ENCODE measurements around the gene TAF4.

The TAF4 gene

GRCh38 chr20:62051144-62051543 lies 14.5 kb downstream of the TAF4 start:
- Histone ChIP-seq H3K9me3 (ENCODE audit: control insufficient read depth, insufficient read depth, low read length) (no peaks in the 10 kb centered on the region), H3K27me3 (ENCODE audit: control insufficient read depth, insufficient read depth, low read length) (no peaks in the 10 kb centered on the region), H3K4me3 (ENCODE audit: low read length) (no peak overlapping the region), H3K4me1 (ENCODE audit: control insufficient read depth, insufficient read depth, low read length) (peaks cover 6% of the 10 kb centered on the region), H3K27ac (ENCODE audit: low read length) (no peak overlapping the region), H3K36me3 (ENCODE audit: control insufficient read depth, insufficient read depth, low read length) (no peaks in the 10 kb centered on the region)
- no CpG with 5 or more reads among the region's 16 CpGs for WGBS (ENCODE audit: insufficient coverage, insufficient read length)
- no peak for DNase-seq (ENCODE audit: low read depth, low spot score)

- no peaks in the 10 kb centered on the region for H3K36me3 ChIP-seq (ENCODE audit: control insufficient read depth, insufficient read depth, low read length)
- no peaks in the 10 kb centered on the region for H3K9me3 ChIP-seq (ENCODE audit: control insufficient read depth, insufficient read depth, low read length)
- no peak overlapping the region for H3K4me3 ChIP-seq (ENCODE audit: low read length)
- DNase-seq (ENCODE audit: low read depth, low spot score) = no peak
- WGBS (ENCODE audit: insufficient coverage, insufficient read length) = no CpG with 5 or more reads among the region's 18 CpGs
- H3K27me3 ChIP-seq (ENCODE audit: control insufficient read depth, insufficient read depth, low read length) = no peaks in the 10 kb centered on the region
- H3K4me1 ChIP-seq (ENCODE audit: control insufficient read depth, insufficient read depth, low read length) = peaks cover 6% of the 10 kb centered on the region
- no peak overlapping the region for H3K27ac ChIP-seq (ENCODE audit: low read length)
Observed at GRCh38 chr20:62050166-62051120, 15.2 kb downstream of the TAF4 start.

- peaks cover 6% of the 10 kb centered on the region for H3K4me1 ChIP-seq (ENCODE audit: control insufficient read depth, insufficient read depth, low read length)
- H3K36me3 ChIP-seq (ENCODE audit: control insufficient read depth, insufficient read depth, low read length) = no peaks in the 10 kb centered on the region
- no CpG with 5 or more reads among the region's 22 CpGs for WGBS (ENCODE audit: insufficient coverage, insufficient read length)
- H3K9me3 ChIP-seq (ENCODE audit: control insufficient read depth, insufficient read depth, low read length) = no peaks in the 10 kb centered on the region
- no peak overlapping the region for H3K27ac ChIP-seq (ENCODE audit: low read length)
- no peaks in the 10 kb centered on the region for H3K27me3 ChIP-seq (ENCODE audit: control insufficient read depth, insufficient read depth, low read length)
- no peak for DNase-seq (ENCODE audit: low read depth, low spot score)
- no peak overlapping the region for H3K4me3 ChIP-seq (ENCODE audit: low read length)
Observed at GRCh38 chr20:62049342-62050165, 16.1 kb downstream of the TAF4 start.

GRCh38 chr20:62048821-62049291 lies 16.8 kb downstream of the TAF4 start:
- Histone ChIP-seq H3K4me3 (ENCODE audit: low read length) (no peak overlapping the region), H3K36me3 (ENCODE audit: control insufficient read depth, insufficient read depth, low read length) (no peaks in the 10 kb centered on the region), H3K27me3 (ENCODE audit: control insufficient read depth, insufficient read depth, low read length) (no peaks in the 10 kb centered on the region), H3K4me1 (ENCODE audit: control insufficient read depth, insufficient read depth, low read length) (peaks cover 6% of the 10 kb centered on the region), H3K27ac (ENCODE audit: low read length) (no peak overlapping the region), H3K9me3 (ENCODE audit: control insufficient read depth, insufficient read depth, low read length) (no peaks in the 10 kb centered on the region)
- no peak for DNase-seq (ENCODE audit: low read depth, low spot score)
- WGBS (ENCODE audit: insufficient coverage, insufficient read length) = no CpG with 5 or more reads among the region's 18 CpGs

GRCh38 chr20:62048346-62048761 lies 17.3 kb downstream of the TAF4 start:
- Histone ChIP-seq H3K9me3 (ENCODE audit: control insufficient read depth, insufficient read depth, low read length) (no peaks in the 10 kb centered on the region), H3K4me1 (ENCODE audit: control insufficient read depth, insufficient read depth, low read length) (peaks cover 6% of the 10 kb centered on the region), H3K4me3 (ENCODE audit: low read length) (no peak overlapping the region), H3K27ac (ENCODE audit: low read length) (no peak overlapping the region), H3K36me3 (ENCODE audit: control insufficient read depth, insufficient read depth, low read length) (no peaks in the 10 kb centered on the region), H3K27me3 (ENCODE audit: control insufficient read depth, insufficient read depth, low read length) (no peaks in the 10 kb centered on the region)
- WGBS (ENCODE audit: insufficient coverage, insufficient read length) = no CpG with 5 or more reads among the region's 7 CpGs
- DNase-seq (ENCODE audit: low read depth, low spot score) = no peak

- Histone ChIP-seq H3K27ac (ENCODE audit: low read length) (no peak overlapping the region), H3K36me3 (ENCODE audit: control insufficient read depth, insufficient read depth, low read length) (no peaks in the 10 kb centered on the region), H3K4me1 (ENCODE audit: control insufficient read depth, insufficient read depth, low read length) (peaks cover 6% of the 10 kb centered on the region), H3K9me3 (ENCODE audit: control insufficient read depth, insufficient read depth, low read length) (no peaks in the 10 kb centered on the region), H3K27me3 (ENCODE audit: control insufficient read depth, insufficient read depth, low read length) (no peaks in the 10 kb centered on the region), H3K4me3 (ENCODE audit: low read length) (no peak overlapping the region)
- DNase-seq (ENCODE audit: low read depth, low spot score) = no peak
- WGBS (ENCODE audit: insufficient coverage, insufficient read length) = no CpG with 5 or more reads among the region's 24 CpGs
Observed at GRCh38 chr20:62047666-62048345, 17.9 kb downstream of the TAF4 start.

GRCh38 chr20:62046431-62046830 lies 19.2 kb downstream of the TAF4 start:
- H3K4me3 ChIP-seq (ENCODE audit: low read length) = no peak overlapping the region
- DNase-seq (ENCODE audit: low read depth, low spot score) = no peak
- peaks cover 6% of the 10 kb centered on the region for H3K4me1 ChIP-seq (ENCODE audit: control insufficient read depth, insufficient read depth, low read length)
- H3K9me3 ChIP-seq (ENCODE audit: control insufficient read depth, insufficient read depth, low read length) = no peaks in the 10 kb centered on the region
- no peaks in the 10 kb centered on the region for H3K36me3 ChIP-seq (ENCODE audit: control insufficient read depth, insufficient read depth, low read length)
- H3K27ac ChIP-seq (ENCODE audit: low read length) = no peak overlapping the region
- H3K27me3 ChIP-seq (ENCODE audit: control insufficient read depth, insufficient read depth, low read length) = no peaks in the 10 kb centered on the region
- no CpG with 5 or more reads among the region's 15 CpGs for WGBS (ENCODE audit: insufficient coverage, insufficient read length)

GRCh38 chr20:62045529-62046285 lies 20.0 kb downstream of the TAF4 start:
- Histone ChIP-seq H3K4me3 (ENCODE audit: low read length) (no peak overlapping the region), H3K27me3 (ENCODE audit: control insufficient read depth, insufficient read depth, low read length) (no peaks in the 10 kb centered on the region), H3K36me3 (ENCODE audit: control insufficient read depth, insufficient read depth, low read length) (no peaks in the 10 kb centered on the region), H3K27ac (ENCODE audit: low read length) (no peak overlapping the region), H3K4me1 (ENCODE audit: control insufficient read depth, insufficient read depth, low read length) (peaks cover 5% of the 10 kb centered on the region), H3K9me3 (ENCODE audit: control insufficient read depth, insufficient read depth, low read length) (no peaks in the 10 kb centered on the region)
- DNase-seq (ENCODE audit: low read depth, low spot score) = no peak
- WGBS (ENCODE audit: insufficient coverage, insufficient read length) = 100% methylated on average over 2 of the region's 22 CpGs

- WGBS (ENCODE audit: insufficient coverage, insufficient read length) = no CpG with 5 or more reads among the region's 20 CpGs
- no peak overlapping the region for H3K27ac ChIP-seq (ENCODE audit: low read length)
Observed at GRCh38 chr20:62045118-62045517, 20.6 kb downstream of the TAF4 start.

More at GRCh38 chr20:62045118-62045517, 20.6 kb downstream of the TAF4 start:
- Histone ChIP-seq H3K9me3 (ENCODE audit: control insufficient read depth, insufficient read depth, low read length) (no peaks in the 10 kb centered on the region), H3K4me1 (ENCODE audit: control insufficient read depth, insufficient read depth, low read length) (peaks cover 6% of the 10 kb centered on the region), H3K4me3 (ENCODE audit: low read length) (no peak overlapping the region), H3K27me3 (ENCODE audit: control insufficient read depth, insufficient read depth, low read length) (no peaks in the 10 kb centered on the region), H3K36me3 (ENCODE audit: control insufficient read depth, insufficient read depth, low read length) (no peaks in the 10 kb centered on the region)
- DNase-seq (ENCODE audit: low read depth, low spot score) = no peak

Data from iPS DF 6.9 (cell line).